Chondrocyte (in vitro differentiated cells): Measurements from ENCODE around the gene TMEM94. TPM values are rescaled to one million over a fixed set of nuclear protein-coding genes. Genes with fewer than 3 reads are reported as not detected.

Experiments used
- DNase-seq: peaks from one replicate; pipeline ENCODE4 v3.0.0; 2021; ENCODE audit warnings: mixed read lengths, low spot score
- H3K27ac Mint-ChIP-seq: one replicate; pipeline ENCODE4 v1.8.0; 2021; ENCODE audit warnings: mild to moderate bottlenecking, moderate library complexity, mixed read lengths; ENCODE audit not compliant: unreplicated experiment
- H3K27me3 Mint-ChIP-seq: 2 replicates; pipeline ENCODE4 v1.8.0; 2021; ENCODE audit warnings: low read depth, mixed read lengths
- H3K36me3 Mint-ChIP-seq: 2 replicates; pipeline ENCODE4 v1.8.0; 2021; ENCODE audit warnings: low read depth, mixed read lengths
- H3K4me1 Mint-ChIP-seq: 2 replicates; pipeline ENCODE4 v1.8.0; 2021; ENCODE audit warnings: low read depth, mild to moderate bottlenecking, mixed read lengths
- H3K4me3 Mint-ChIP-seq: one replicate; pipeline ENCODE4 v1.8.0; 2021; ENCODE audit warnings: mild to moderate bottlenecking, moderate library complexity, mixed read lengths; ENCODE audit not compliant: unreplicated experiment
- H3K9me3 Mint-ChIP-seq: 2 replicates; pipeline ENCODE4 v1.8.0; 2021; ENCODE audit warnings: low read depth, mixed read lengths
- CTCF ChIP-seq: fragments of 200-600 bp; sonication (generic); IDR thresholded peaks from 2 replicates; pipeline ENCODE4 v1.5.0; 2021; ENCODE audit warnings: antibody characterized with exemption, mild to moderate bottlenecking, moderate library complexity
- total RNA-seq: library from RNA; stranded (reverse); gene quantifications from 3 replicates; pipeline ENCODE4 v1.2.1, GENCODE V29; 2021

TMEM94 gene
- total RNA-seq, 1 donor from 2014 or later: 45.6 TPM

GRCh38 chr17:75503337-75503950 lies 47.0 kb downstream of the TMEM94 start:
- no peak for TF ChIP-seq CTCF
- H3K9me3 Mint-ChIP-seq: no peaks in the 10 kb centered on the region
- H3K27ac Mint-ChIP-seq: no peak overlapping the region
- peaks cover 8% of the 10 kb centered on the region for H3K36me3 Mint-ChIP-seq
- no peak overlapping the region for H3K4me3 Mint-ChIP-seq
- no peaks in the 10 kb centered on the region for H3K27me3 Mint-ChIP-seq
- H3K4me1 Mint-ChIP-seq: peaks cover 2% of the 10 kb centered on the region
- no peak for DNase-seq

GRCh38 chr17:75503976-75504346 lies 47.5 kb downstream of the TMEM94 start:
- Mint-ChIP-seq H3K9me3 (no peaks in the 10 kb centered on the region), H3K27me3 (no peaks in the 10 kb centered on the region), H3K4me1 (peaks cover 7% of the 10 kb centered on the region), H3K4me3 (no peak overlapping the region), H3K27ac (no peak overlapping the region), H3K36me3 (peaks cover 8% of the 10 kb centered on the region)
- DNase-seq: no peak
- no peak for TF ChIP-seq CTCF

GRCh38 chr17:75504347-75505151 lies 48.1 kb downstream of the TMEM94 start:
- peaks cover 8% of the 10 kb centered on the region for H3K36me3 Mint-ChIP-seq
- no peak for DNase-seq

GRCh38 chr17:75505152-75505409 lies 48.6 kb downstream of the TMEM94 start:
- Mint-ChIP-seq H3K27ac (no peak overlapping the region), H3K27me3 (no peaks in the 10 kb centered on the region), H3K9me3 (no peaks in the 10 kb centered on the region), H3K36me3 (peaks cover 7% of the 10 kb centered on the region), H3K4me1 (peaks cover 15% of the 10 kb centered on the region), H3K4me3 (no peak overlapping the region)
- TF ChIP-seq CTCF: no peak
- DNase-seq: no peak

More at GRCh38 chr17:75504347-75505151, 48.1 kb downstream of the TMEM94 start:
- Mint-ChIP-seq H3K27ac (no peak overlapping the region), H3K4me1 (peaks cover 13% of the 10 kb centered on the region), H3K4me3 (no peak overlapping the region), H3K9me3 (no peaks in the 10 kb centered on the region), H3K27me3 (no peaks in the 10 kb centered on the region)
- peak; percentile 73 for TF ChIP-seq CTCF

GRCh38 chr17:75505640-75506039 lies 49.2 kb downstream of the TMEM94 start:
- H3K27me3 Mint-ChIP-seq: no peaks in the 10 kb centered on the region
- no peak overlapping the region for H3K27ac Mint-ChIP-seq
- H3K9me3 Mint-ChIP-seq: no peaks in the 10 kb centered on the region
- no peak for DNase-seq
- peaks cover 7% of the 10 kb centered on the region for H3K36me3 Mint-ChIP-seq
- no peak overlapping the region for H3K4me3 Mint-ChIP-seq
- no peak for TF ChIP-seq CTCF
- H3K4me1 Mint-ChIP-seq: peaks cover 15% of the 10 kb centered on the region
